K562 (cell line): ENCODE results near the gene SCG3. TPM values are rescaled to one million over a fixed set of nuclear protein-coding genes. Genes with fewer than 3 reads are reported as not detected.

Experiments used
- ARID3A ChIP-seq: IDR thresholded peaks from 2 replicates; pipeline ENCODE4 v1.6.1; 2012; ENCODE audit warnings: low read depth, low read length, improper control_type of control experiment, borderline replicate concordance
- CBX1 ChIP-seq: sonication (generic); IDR thresholded peaks from 2 replicates; pipeline ENCODE4 v1.6.1; 2016; ENCODE audit warnings: antibody characterized with exemption, low read depth, mild to moderate bottlenecking
- CBX2 ChIP-seq: fragments of 200-600 bp; sonication (generic); IDR thresholded peaks from one replicate; pipeline ENCODE4 v1.6.1; 2012; ENCODE audit warnings: mild to moderate bottlenecking, low read length, inconsistent platforms; ENCODE audit not compliant: insufficient read depth, poor library complexity, severe bottlenecking
- HDAC8 ChIP-seq: fragments of 450-650 bp; IDR thresholded peaks from 2 replicates; pipeline ENCODE4 v1.6.1; 2016; ENCODE audit warnings: mild to moderate bottlenecking, missing genetic modification characterization, moderate library complexity, missing compliant biosample characterization
- HEY1 ChIP-seq: fragments of 250-450 bp; sonication (Bioruptor Pico); IDR thresholded peaks from 2 replicates; pipeline ENCODE4 v1.5.0; 2020; ENCODE audit warnings: mild to moderate bottlenecking, moderate library complexity, borderline replicate concordance
- HMG20B ChIP-seq: fragments of 250-450 bp; sonication (Bioruptor Pico); IDR thresholded peaks from 2 replicates; pipeline ENCODE4 v1.5.0; 2021; ENCODE audit warnings: mild to moderate bottlenecking
- JUND ChIP-seq, 2 experiments: IDR thresholded peaks; 2 replicates in 1 of 2; 3 replicates in 1 of 2; pipeline ENCODE4 v1.6.1; 2011; ENCODE audit warnings: borderline replicate concordance in 2 of 2, low read depth in 2 of 2, low read length in 2 of 2, improper control_type of control experiment in 1 of 2, missing biosample characterization in 1 of 2, missing genetic modification characterization in 1 of 2, missing genetic modification reagents in 1 of 2
- LEF1 ChIP-seq: fragments of 450-650 bp; IDR thresholded peaks from 2 replicates; pipeline ENCODE4 v1.6.1; 2016; ENCODE audit warnings: mild to moderate bottlenecking
- MAFK ChIP-seq: IDR thresholded peaks from 2 replicates; pipeline ENCODE4 v1.6.1; 2011; ENCODE audit warnings: low read length, improper control_type of control experiment
- MAX ChIP-seq: sonication (generic); formaldehyde crosslinking; IDR thresholded peaks from 2 replicates; pipeline ENCODE4 v1.9.0; 2022; ENCODE audit warnings: mild to moderate bottlenecking, missing genetic modification reagents
- NRF1 ChIP-seq, 2 experiments: fragments of 450-650 bp; IDR thresholded peaks in 1 of 2; conservative IDR thresholded peaks in 1 of 2; 2 replicates each; pipeline ENCODE4 v1.6.1; 2014; ENCODE audit warnings: mild to moderate bottlenecking in 2 of 2
- POLR2AphosphoS5 ChIP-seq: IDR thresholded peaks from 2 replicates; pipeline ENCODE4 v1.6.1; 2011; ENCODE audit warnings: mild to moderate bottlenecking, low read depth, low read length, moderate library complexity; ENCODE audit not compliant: control insufficient read depth, insufficient read depth
- PRDM10 ChIP-seq: fragments of 450-650 bp; IDR thresholded peaks from 2 replicates; pipeline ENCODE4 v1.6.1; 2018; ENCODE audit not compliant: partially characterized antibody
- TRIM24 ChIP-seq, 2 experiments: fragments of 450-650 bp; IDR thresholded peaks; 2 replicates each; pipeline ENCODE4 v1.6.1; 2016
- USF2 ChIP-seq: sonication (generic); formaldehyde crosslinking; IDR thresholded peaks from 2 replicates; pipeline ENCODE4 v1.5.0; 2020; ENCODE audit warnings: missing genetic modification reagents
- ZNF143 ChIP-seq: sonication (generic); formaldehyde crosslinking; IDR thresholded peaks from 2 replicates; pipeline ENCODE4 v1.9.0; 2022; ENCODE audit warnings: mild to moderate bottlenecking, missing genetic modification reagents
- ZNF274 ChIP-seq: IDR thresholded peaks from 2 replicates; pipeline ENCODE4 v1.6.1; 2011; ENCODE audit warnings: low read depth, mild to moderate bottlenecking, low read length, moderate library complexity, borderline replicate concordance
- ZNF277 ChIP-seq: fragments of 250-450 bp; sonication (Bioruptor Pico); IDR thresholded peaks from 2 replicates; pipeline ENCODE4 v1.8.0; 2022; ENCODE audit warnings: inconsistent platforms, mild to moderate bottlenecking, moderate library complexity, borderline replicate concordance
- ZNF511 ChIP-seq: sonication (generic); formaldehyde crosslinking; IDR thresholded peaks from 2 replicates; pipeline ENCODE4 v1.8.0; 2022; ENCODE audit warnings: mild to moderate bottlenecking, missing genetic modification reagents
- ZNF551 ChIP-seq: fragments of 250-450 bp; sonication (Bioruptor Pico); IDR thresholded peaks from 2 replicates; pipeline ENCODE4 v1.5.0; 2021; ENCODE audit warnings: mild to moderate bottlenecking, moderate library complexity
- polyA plus RNA-seq, 8 experiments: library from polyadenylated mRNA; depleted of rRNA in 4 of 8; stranded (reverse) in 5 of 8; unstranded in 3 of 8; fragments of >200 nt; fragmentation: Nextera tagmentation in 2 of 8; fragmentation: Illumina TruSeq in 1 of 8; extraction: Ambion mirVana in 2 of 8; extraction: Trizol in 1 of 8; gene quantifications; 2 replicates each; pipeline versions ENCODE4 v1.2.1 to v1.2.3, GENCODE V29; 2011 to 2014; ENCODE audit warnings: inconsistent platforms in 1 of 8, missing spikeins in 1 of 8
- total RNA-seq, 7 experiments: library from RNA; depleted of rRNA in 6 of 7; stranded (reverse); fragments of >200 nt in 6 of 7; fragmentation: Illumina TruSeq in 2 of 7; extraction: Trizol in 2 of 7; gene quantifications; 2 replicates each; pipeline versions ENCODE4 v1.2.1 to v1.2.3, GENCODE V29; 2011 to 2021; ENCODE audit warnings: low replicate concordance in 1 of 7

The SCG3 gene
- total and polyA plus RNA-seq, 9 of the 15 experiments (the other 6 are each of a cell fraction or from before 2014, with no cell fraction given): 13.0 to 43.8 (median 21.0) TPM

- TF ChIP-seq TRIM24 (IDR thresholded peaks at IDR 0.05): peak in 1 of 2 experiments; percentile 35; a peak in 1 of 4 replicates
- TF ChIP-seq USF2 (CRISPR knock-in tag): no peak
- no peak for TF ChIP-seq MAX (CRISPR knock-in tag)
- no peak for TF ChIP-seq ZNF551 (CRISPR knock-in tag)
- peak; percentile 74; the same call in 1 of the 2 replicates for TF ChIP-seq POLR2AphosphoS5
- no peak for TF ChIP-seq ZNF274
- TF ChIP-seq JUND (IDR thresholded peaks at IDR 0.05; ENCODE audit: borderline replicate concordance, low read depth, low read length): peak; percentile 51; the same call in 1 of the 2 replicates
- TF ChIP-seq JUND (tag; IDR thresholded peaks at IDR 0.05; ENCODE audit: borderline replicate concordance, low read depth, low read length): peak; percentile 13; the same call in 1 of the 3 replicates
- peak; percentile 97 for TF ChIP-seq ARID3A
- TF ChIP-seq PRDM10: peak; percentile 10
- no peak for TF ChIP-seq CBX1
- TF ChIP-seq NRF1 (conservative IDR thresholded peaks at IDR 0.05 in 1 of 2, IDR thresholded peaks at IDR 0.05 in 1 of 2): no peak
- TF ChIP-seq ZNF143 (CRISPR knock-in tag): no peak
- TF ChIP-seq LEF1: peak; percentile 62
- no peak for TF ChIP-seq CBX2
- TF ChIP-seq HEY1 (CRISPR knock-in tag): no peak
- TF ChIP-seq MAFK: peak; percentile 55; the same call in 1 of the 2 replicates
- no peak for TF ChIP-seq HDAC8 (tag)
- no peak for TF ChIP-seq HMG20B (CRISPR knock-in tag)
- TF ChIP-seq ZNF511 (CRISPR knock-in tag): no peak
- no peak for TF ChIP-seq ZNF277 (CRISPR knock-in tag)
Measured at GRCh38 chr15:51702710-51703109, 21.4 kb downstream of the SCG3 start (continued).
